ENCODE results near the gene DSCAML1.

Gene DSCAML1

GRCh38 chr11:117835576-117835975, 38.6 kb upstream of the DSCAML1 start:
- DNase-seq (ENCODE audit: low read depth) = no peak
- H3K4me3 ChIP-seq (replicated peaks; ENCODE audit: low read depth, low read length) = no peak overlapping the region
- TF ChIP-seq CTCF (IDR thresholded peaks at IDR 0.05; ENCODE audit: low read length, missing control alignments) = no peak

- no peak overlapping the region for H3K4me3 ChIP-seq (replicated peaks; ENCODE audit: low read depth, low read length)
- no peak for TF ChIP-seq CTCF (IDR thresholded peaks at IDR 0.05; ENCODE audit: low read length, missing control alignments)
- no peak for DNase-seq (ENCODE audit: low read depth)
Measured at GRCh38 chr11:117834838-117835443, 37.9 kb upstream of the DSCAML1 start.

- DNase-seq (ENCODE audit: low read depth) = no peak
- no peak overlapping the region for H3K4me3 ChIP-seq (replicated peaks; ENCODE audit: low read depth, low read length)
- TF ChIP-seq CTCF (IDR thresholded peaks at IDR 0.05; ENCODE audit: low read length, missing control alignments) = no peak
Measured at GRCh38 chr11:117834068-117834810, 37.2 kb upstream of the DSCAML1 start.

GRCh38 chr11:117833401-117833891, 36.4 kb upstream of the DSCAML1 start:
- TF ChIP-seq CTCF (IDR thresholded peaks at IDR 0.05; ENCODE audit: low read length, missing control alignments) = no peak
- DNase-seq (ENCODE audit: low read depth) = no peak

GRCh38 chr11:117832511-117832910, 35.5 kb upstream of the DSCAML1 start:
- no peak for DNase-seq (ENCODE audit: low read depth)

More at GRCh38 chr11:117833401-117833891, 36.4 kb upstream of the DSCAML1 start:
- no peak overlapping the region for H3K4me3 ChIP-seq (replicated peaks; ENCODE audit: low read depth, low read length)

GRCh38 chr11:117831661-117832415, 34.8 kb upstream of the DSCAML1 start:
- no peak for DNase-seq (ENCODE audit: low read depth)
- TF ChIP-seq CTCF (IDR thresholded peaks at IDR 0.05; ENCODE audit: low read length, missing control alignments) = no peak
- no peak overlapping the region for H3K4me3 ChIP-seq (replicated peaks; ENCODE audit: low read depth, low read length)

More at GRCh38 chr11:117832511-117832910, 35.5 kb upstream of the DSCAML1 start:
- no peak overlapping the region for H3K4me3 ChIP-seq (replicated peaks; ENCODE audit: low read depth, low read length)
- no peak for TF ChIP-seq CTCF (IDR thresholded peaks at IDR 0.05; ENCODE audit: low read length, missing control alignments)
